Hypothalamus (tissue), 51 donors: ENCODE results near the gene PHF5A.
A peak's percentile ranks its signal among the peaks of the same experiment; 100 is the strongest.

ENCODE experiments used
- DNase-seq, 51 donors: peaks; one replicate each; lab custom pipeline; 2025; lab: John Stamatoyannopoulos, UW

The PHF5A gene

GRCh38 chr22:41488596-41489385, 20.3 kb upstream of the PHF5A start:
- no peak for DNase-seq

GRCh38 chr22:41488076-41488475, 19.6 kb upstream of the PHF5A start:
- DNase-seq = no peak

- no peak for DNase-seq
Measured at GRCh38 chr22:41487037-41487935, 18.8 kb upstream of the PHF5A start.

- DNase-seq = no peak
Measured at GRCh38 chr22:41485033-41485432, 16.5 kb upstream of the PHF5A start.

GRCh38 chr22:41482319-41482935, 13.9 kb upstream of the PHF5A start:
- no peak for DNase-seq

- DNase-seq = peak in 1 of 51 donors; percentile 10
Measured at GRCh38 chr22:41481925-41482318, 13.4 kb upstream of the PHF5A start.

- DNase-seq = peak in 24 of 51 donors; percentile 9 to 57 (median 26)
Measured at GRCh38 chr22:41481131-41481830, 12.8 kb upstream of the PHF5A start.

GRCh38 chr22:41480397-41480735, 11.9 kb upstream of the PHF5A start:
- peak in 4 of 51 donors; percentile 14 to 78 (median 60) for DNase-seq

- peak in 37 of 51 donors; percentile 21 to 91 (median 60) for DNase-seq
Measured at GRCh38 chr22:41479671-41480396, 11.3 kb upstream of the PHF5A start.

GRCh38 chr22:41478891-41479521, 10.5 kb upstream of the PHF5A start:
- DNase-seq = peak in 6 of 51 donors; percentile 13 to 71 (median 21)

GRCh38 chr22:41478473-41478872, 10.0 kb upstream of the PHF5A start:
- DNase-seq = no peak

- DNase-seq = no peak
Measured at GRCh38 chr22:41474872-41475451, 6.5 kb upstream of the PHF5A start.

- no peak for DNase-seq
Measured at GRCh38 chr22:41471568-41471967, 3.1 kb upstream of the PHF5A start.

GRCh38 chr22:41470886-41471285, 2.4 kb upstream of the PHF5A start:
- no peak for DNase-seq

GRCh38 chr22:41469218-41469851, 843 bp upstream of the PHF5A start:
- DNase-seq = peak in 2 of 51 donors; percentile 54 to 55

- DNase-seq = no peak
Measured at GRCh38 chr22:41461901-41462300, 6.6 kb downstream of the PHF5A start.

GRCh38 chr22:41460071-41460470, 8.4 kb downstream of the PHF5A start:
- peak in 37 of 51 donors; percentile 19 to 85 (median 56) for DNase-seq

GRCh38 chr22:41459431-41459830, 9.1 kb downstream of the PHF5A start:
- no peak for DNase-seq
